Hematopoietic multipotent progenitor cell treated with erythropoietin and hydrocortisone succinate and interleukin-3 and kit ligand, for 17 days (in vitro differentiated cells): ENCODE measurements around the gene CSNK1A1.
"Not testable (repeated sequence)": the region's sequence is repeated elsewhere in the genome, so short reads cannot be mapped to it uniquely, and the experiment has no call there.

ENCODE experiments used
- DNase-seq: peaks from one replicate; pipeline ENCODE4 v3.0.0-alpha.2; 2015; ENCODE audit warnings: low spot score

The CSNK1A1 gene

GRCh38 chr5:149490599-149491485 is 60.4 kb downstream of the CSNK1A1 start:
- no peak for DNase-seq

- no peak for DNase-seq
Observed at GRCh38 chr5:149489605-149490037, 61.6 kb downstream of the CSNK1A1 start.

- DNase-seq = no peak
Observed at GRCh38 chr5:149488645-149489306, 62.5 kb downstream of the CSNK1A1 start.

GRCh38 chr5:149487672-149488071 is 63.6 kb downstream of the CSNK1A1 start:
- no peak for DNase-seq

GRCh38 chr5:149486726-149487635 is 64.3 kb downstream of the CSNK1A1 start:
- no peak for DNase-seq

GRCh38 chr5:149485655-149486615 is 65.3 kb downstream of the CSNK1A1 start:
- no peak for DNase-seq

- no peak for DNase-seq
Observed at GRCh38 chr5:149481485-149481884, 69.8 kb downstream of the CSNK1A1 start.

- no peak for DNase-seq
Observed at GRCh38 chr5:149478761-149479160, 72.5 kb downstream of the CSNK1A1 start.

- no peak for DNase-seq
Observed at GRCh38 chr5:149475777-149476176, 75.5 kb downstream of the CSNK1A1 start.

- DNase-seq = no peak
Observed at GRCh38 chr5:149474198-149474597, 77.0 kb downstream of the CSNK1A1 start.

- no peak for DNase-seq
Observed at GRCh38 chr5:149473441-149473840, 77.8 kb downstream of the CSNK1A1 start.

GRCh38 chr5:149472399-149472798 is 78.8 kb downstream of the CSNK1A1 start:
- DNase-seq = no peak

GRCh38 chr5:149471406-149472183 is 79.6 kb downstream of the CSNK1A1 start:
- no peak for DNase-seq

- DNase-seq = no peak
Observed at GRCh38 chr5:149470942-149471341, 80.3 kb downstream of the CSNK1A1 start.

GRCh38 chr5:149466457-149466972 is 84.7 kb downstream of the CSNK1A1 start:
- no peak for DNase-seq

GRCh38 chr5:149464796-149465489 is 86.3 kb downstream of the CSNK1A1 start:
- no peak for DNase-seq

- not testable (repeated sequence) for DNase-seq
Observed at GRCh38 chr5:149461907-149462306, 89.3 kb downstream of the CSNK1A1 start.

GRCh38 chr5:149459891-149460290 is 91.3 kb downstream of the CSNK1A1 start:
- no peak for DNase-seq

- no peak for DNase-seq
Observed at GRCh38 chr5:149457393-149457763, 93.9 kb downstream of the CSNK1A1 start.
